Heart left ventricle (tissue), 13 donors: ENCODE results near the gene OR2T8.

Source experiments
- CTCF ChIP-seq, 12 donors: fragments of 200-600 bp; sonication (generic) in 4 of 12; IDR thresholded peaks; one replicate each; pipeline versions ENCODE4 v1.5.0 to v1.8.0; 2018 to 2022; ENCODE audit warnings: antibody characterized with exemption in 12 of 12, mild to moderate bottlenecking in 5 of 12
- POLR2A ChIP-seq, 2 donors: fragments of 450-650 bp; IDR thresholded peaks; one replicate each; pipeline ENCODE4 v1.6.1; 2017; ENCODE audit warnings: antibody characterized with exemption in 2 of 2, mild to moderate bottlenecking in 2 of 2, moderate library complexity in 2 of 2
- donor health status: ischemic (EF 13 %, LVEDD 7.1; RV severe dilation, severe dysfunction).
- donor health status: DM: no; HTN: yes; CAD: no.
- donor health status: DM: no; HTN: no; CAD: no.
- donor health status: ischemic (EF 25% LVEDD 6.9; RV normal size, moderate dysfunction).
- donor health status: ischemic (EF 25% LVEDD 5.7; RV mildly dilated, moderate dysfunction).
- donor health status: ischemic (EF 35%, LVEDD 5.7; RV mildly dilated, moderate dysfunction).
- donor health status: nonischemic (EF 11% LVEDD 7.7; RV severe dilation, severe dysfunction).
- donor health status: DM: yes; HTN: yes; CAD: no.
- donor health status: PGD.
- donor health status: ischemic (EF 29% LVEDD 5.4; RV normal size, mild dysfunction).
- donor health status: nonischemic (EF 23%, LVEDD 6.1; RV moderate dilation, normal function).

- TF ChIP-seq CTCF (IDR thresholded peaks at IDR 0.05) (no peak), POLR2A (IDR thresholded peaks at IDR 0.05) (no peak)
These were observed 24.1 kb upstream of the OR2T8 start for GRCh38 chr1:247895976-247896375.
